ENCODE results near the gene SEMA3A.
"Not testable (repeated sequence)": the region's sequence is repeated elsewhere in the genome, so short reads cannot be mapped to it uniquely, and the experiment has no call there.

The SEMA3A gene

GRCh38 chr7:84085147-84085546 lies 109.4 kb downstream of the SEMA3A start:
- in situ Hi-C loops (cut with MboI; ENCODE audit: low pct_unique_long_range_greater_than_20kb, low sequenced_read_pairs), result no loop called here
- peak; percentile 62 for DNase-seq

- no peak for DNase-seq
- in situ Hi-C loops (cut with MboI; ENCODE audit: low pct_unique_long_range_greater_than_20kb, low sequenced_read_pairs), result no loop called here
Measured at GRCh38 chr7:84083846-84084245, 110.7 kb downstream of the SEMA3A start.

- in situ Hi-C loops (cut with MboI; ENCODE audit: low pct_unique_long_range_greater_than_20kb, low sequenced_read_pairs), result no loop called here
- no peak for DNase-seq
Measured at GRCh38 chr7:84081973-84082522, 112.5 kb downstream of the SEMA3A start.

GRCh38 chr7:84077336-84077735 lies 117.3 kb downstream of the SEMA3A start:
- DNase-seq, result no peak
- in situ Hi-C loops (cut with MboI; ENCODE audit: low pct_unique_long_range_greater_than_20kb, low sequenced_read_pairs), result no loop called here

- no peak for DNase-seq
- in situ Hi-C loops (cut with MboI; ENCODE audit: low pct_unique_long_range_greater_than_20kb, low sequenced_read_pairs), result no loop called here
Measured at GRCh38 chr7:84076219-84076618, 118.4 kb downstream of the SEMA3A start.

GRCh38 chr7:84073186-84073875 lies 121.3 kb downstream of the SEMA3A start:
- in situ Hi-C loops (cut with MboI; ENCODE audit: low pct_unique_long_range_greater_than_20kb, low sequenced_read_pairs), result no loop called here
- no peak for DNase-seq

- DNase-seq, result no peak
- in situ Hi-C loops (cut with MboI; ENCODE audit: low pct_unique_long_range_greater_than_20kb, low sequenced_read_pairs), result no loop called here
Measured at GRCh38 chr7:84070770-84071169, 123.8 kb downstream of the SEMA3A start.

- no peak for DNase-seq
- in situ Hi-C loops (cut with MboI; ENCODE audit: low pct_unique_long_range_greater_than_20kb, low sequenced_read_pairs), result no loop called here
Measured at GRCh38 chr7:84069999-84070500, 124.5 kb downstream of the SEMA3A start.

- in situ Hi-C loops (cut with MboI; ENCODE audit: low pct_unique_long_range_greater_than_20kb, low sequenced_read_pairs), result no loop called here
- DNase-seq, result no peak
Measured at GRCh38 chr7:84069033-84069432, 125.6 kb downstream of the SEMA3A start.

- in situ Hi-C loops (cut with MboI; ENCODE audit: low pct_unique_long_range_greater_than_20kb, low sequenced_read_pairs); DNase-seq: not testable (repeated sequence)
Measured at GRCh38 chr7:84062489-84062901, 132.1 kb downstream of the SEMA3A start.

GRCh38 chr7:84060760-84061261 lies 133.8 kb downstream of the SEMA3A start:
- in situ Hi-C loops (cut with MboI; ENCODE audit: low pct_unique_long_range_greater_than_20kb, low sequenced_read_pairs), result no loop called here
- DNase-seq, result no peak

- no peak for DNase-seq
- in situ Hi-C loops (cut with MboI; ENCODE audit: low pct_unique_long_range_greater_than_20kb, low sequenced_read_pairs), result no loop called here
Measured at GRCh38 chr7:84060000-84060399, 134.6 kb downstream of the SEMA3A start.

- in situ Hi-C loops (cut with MboI; ENCODE audit: low pct_unique_long_range_greater_than_20kb, low sequenced_read_pairs), result no loop called here
- DNase-seq, result no peak
Measured at GRCh38 chr7:84058311-84059076, 136.1 kb downstream of the SEMA3A start.

GRCh38 chr7:84057576-84057975 lies 137.0 kb downstream of the SEMA3A start:
- no peak for DNase-seq
- in situ Hi-C loops (cut with MboI; ENCODE audit: low pct_unique_long_range_greater_than_20kb, low sequenced_read_pairs), result no loop called here

- in situ Hi-C loops (cut with MboI; ENCODE audit: low pct_unique_long_range_greater_than_20kb, low sequenced_read_pairs), result no loop called here
- DNase-seq, result no peak
Measured at GRCh38 chr7:84055904-84056605, 138.5 kb downstream of the SEMA3A start.

GRCh38 chr7:84055199-84055598 lies 139.4 kb downstream of the SEMA3A start:
- in situ Hi-C loops (cut with MboI; ENCODE audit: low pct_unique_long_range_greater_than_20kb, low sequenced_read_pairs), result not testable (repeated sequence)

GRCh38 chr7:84049071-84049836 lies 145.3 kb downstream of the SEMA3A start:
- no peak for DNase-seq
- in situ Hi-C loops (cut with MboI; ENCODE audit: low pct_unique_long_range_greater_than_20kb, low sequenced_read_pairs), result no loop called here

More at GRCh38 chr7:84055199-84055598, 139.4 kb downstream of the SEMA3A start:
- DNase-seq, result not testable (repeated sequence)

GRCh38 chr7:84047085-84047484 lies 147.5 kb downstream of the SEMA3A start:
- in situ Hi-C loops (cut with MboI; ENCODE audit: low pct_unique_long_range_greater_than_20kb, low sequenced_read_pairs), result no loop called here
- no peak for DNase-seq

- in situ Hi-C loops (cut with MboI; ENCODE audit: low pct_unique_long_range_greater_than_20kb, low sequenced_read_pairs), result no loop called here
- DNase-seq, result no peak
Measured at GRCh38 chr7:84044834-84045233, 149.8 kb downstream of the SEMA3A start.
